A549 (cell line): ENCODE measurements around the gene TMPRSS6. TPM values are rescaled to one million over a fixed set of nuclear protein-coding genes. Genes with fewer than 3 reads are reported as not detected.

Source experiments
- ATAC-seq, 2 experiments: fragments of 200-7000 bp in 1 of 2; fragments of >200 bp in 1 of 2; cut with Nextera tagmentation in 1 of 2; cut with Tn5 transposase in 1 of 2; 3 replicates each; pipeline versions ENCODE4 v1.8.0 to v1.9.1; 2018 to 2020; ENCODE audit warnings: mild to moderate bottlenecking in 1 of 2, moderate library complexity in 1 of 2
- CTCF ChIA-PET: fragments of 300-600 bp; sonication (Branson Sonifier 250); formaldehyde crosslinking; extraction: SDS; loops from one replicate; lab custom pipeline; 2021; ENCODE audit warnings: antibody characterized with exemption, inconsistent platforms; lab: Yijun Ruan, JAX
- POLR2A ChIA-PET: fragments of 350-600 bp; formaldehyde crosslinking; extraction: SDS; loops from one replicate; lab custom pipeline; 2021; ENCODE audit warnings: antibody characterized with exemption, inconsistent platforms; lab: Yijun Ruan, JAX
- DNase-seq, 2 experiments: peaks; one replicate each; pipeline versions ENCODE4 v3.0.0 to v3.0.0-alpha.2; 2011 to 2016; ENCODE audit warnings: low read depth in 1 of 2, low spot score in 1 of 2
- FAIRE-seq: peaks from 2 replicates; lab custom pipeline; 2011; peaks lifted over from hg19 to GRCh38; lab: Jason Lieb, UNC
- H3K27ac ChIP-seq, 2 experiments: fragments of >200 bp; sonication (Bioruptor Twin); formaldehyde crosslinking; 3 replicates each; pipeline ENCODE4 v1.5.1; 2016 to 2017
- H3K4me1 ChIP-seq: fragments of >200 bp; sonication (Bioruptor Twin); formaldehyde crosslinking; 3 replicates; pipeline ENCODE4 v1.6.1; 2016
- H3K4me2 ChIP-seq: fragments of >200 bp; sonication (Bioruptor Twin); formaldehyde crosslinking; 3 replicates; pipeline ENCODE4 v1.6.1; 2016
- H3K4me3 ChIP-seq: fragments of >200 bp; sonication (Bioruptor Twin); formaldehyde crosslinking; 3 replicates; pipeline ENCODE4 v1.5.1; 2016
- H3K9me3 ChIP-seq: fragments of >200 bp; sonication (Bioruptor Twin); formaldehyde crosslinking; 3 replicates; pipeline ENCODE4 v1.6.1; 2016
- BHLHE40 ChIP-seq: IDR thresholded peaks from 2 replicates; pipeline ENCODE4 v1.6.1; 2012; ENCODE audit warnings: low read depth, low read length, inconsistent platforms
- CEBPB ChIP-seq, 2 experiments: fragments of >200 bp in 1 of 2; sonication (Bioruptor Twin) in 1 of 2; formaldehyde crosslinking in 1 of 2; IDR thresholded peaks; 2 replicates each; pipeline ENCODE4 v1.6.1; 2012 to 2016
- CHD2 ChIP-seq: fragments of 150-350 bp; IDR thresholded peaks from 2 replicates; pipeline ENCODE4 v1.6.1; 2014; ENCODE audit warnings: low read length; ENCODE audit not compliant: partially characterized antibody
- CHD4 ChIP-seq: fragments of 200-600 bp; sonication (generic); IDR thresholded peaks from 2 replicates; pipeline ENCODE4 v1.6.1; 2016; ENCODE audit warnings: antibody characterized with exemption, mild to moderate bottlenecking, borderline replicate concordance
- CTCF ChIP-seq: fragments of >200 bp; sonication (Bioruptor Twin); formaldehyde crosslinking; IDR thresholded peaks from 3 replicates; pipeline ENCODE4 v1.5.1; 2016
- EP300 ChIP-seq, 2 experiments: fragments of >200 bp; sonication (Bioruptor Twin); formaldehyde crosslinking; IDR thresholded peaks; 2 replicates in 1 of 2; 3 replicates in 1 of 2; pipeline ENCODE4 v1.6.1; 2016 to 2017
- ESRRA ChIP-seq: fragments of 150-350 bp; IDR thresholded peaks from 2 replicates; pipeline ENCODE4 v1.6.1; 2014; ENCODE audit warnings: mild to moderate bottlenecking, low read length, borderline replicate concordance
- FOXS1 ChIP-seq: fragments of 250-450 bp; sonication (Bioruptor Pico); IDR thresholded peaks from 2 replicates; pipeline ENCODE4 v1.5.0; 2020; ENCODE audit warnings: mild to moderate bottlenecking, moderate library complexity
- GATA3 ChIP-seq: IDR thresholded peaks from 2 replicates; pipeline ENCODE4 v1.6.1; 2012; ENCODE audit warnings: borderline replicate concordance
- HDAC2 ChIP-seq: fragments of 200-600 bp; sonication (generic); IDR thresholded peaks from 2 replicates; pipeline ENCODE4 v1.6.1; 2016
- HES2 ChIP-seq: fragments of >200 bp; sonication (Bioruptor Twin); formaldehyde crosslinking; IDR thresholded peaks from 2 replicates; pipeline ENCODE4 v1.6.1; 2016
- HMGXB4 ChIP-seq: fragments of 250-450 bp; sonication (Bioruptor Pico); IDR thresholded peaks from 2 replicates; pipeline ENCODE4 v1.5.0; 2021; ENCODE audit warnings: mild to moderate bottlenecking, moderate library complexity, borderline replicate concordance
- HOXA7 ChIP-seq: fragments of 250-450 bp; sonication (Bioruptor Pico); IDR thresholded peaks from 2 replicates; pipeline ENCODE4 v1.5.0; 2020; ENCODE audit warnings: mild to moderate bottlenecking, moderate library complexity
- HOXB13 ChIP-seq: fragments of 250-450 bp; sonication (Bioruptor Pico); IDR thresholded peaks from 2 replicates; pipeline ENCODE4 v1.5.0; 2020; ENCODE audit warnings: low read depth, mild to moderate bottlenecking, moderate library complexity
- JUN ChIP-seq, 2 experiments: fragments of >200 bp; sonication (Bioruptor Twin); formaldehyde crosslinking; IDR thresholded peaks; 2 replicates in 1 of 2; 3 replicates in 1 of 2; pipeline ENCODE4 v1.6.1; 2016 to 2017
- KDM1A ChIP-seq: fragments of 200-600 bp; sonication (generic); IDR thresholded peaks from 2 replicates; pipeline ENCODE4 v1.6.1; 2016; ENCODE audit warnings: low read depth, mild to moderate bottlenecking
- KDM5A ChIP-seq: fragments of 200-600 bp; sonication (generic); IDR thresholded peaks from 2 replicates; pipeline ENCODE4 v1.6.1; 2016; ENCODE audit warnings: antibody characterized with exemption, mild to moderate bottlenecking
- MAFK ChIP-seq: fragments of 450-650 bp; IDR thresholded peaks from 2 replicates; pipeline ENCODE4 v1.6.1; 2014; ENCODE audit not compliant: partially characterized antibody
- MYC ChIP-seq: IDR thresholded peaks from 2 replicates; pipeline ENCODE4 v1.6.1; 2012; ENCODE audit warnings: mild to moderate bottlenecking, inconsistent platforms, low read length, improper control_type of control experiment, borderline replicate concordance
- NR3C1 ChIP-seq: fragments of >200 bp; sonication (Bioruptor Twin); formaldehyde crosslinking; IDR thresholded peaks from 3 replicates; pipeline ENCODE4 v1.6.1; 2017
- PBX3 ChIP-seq: IDR thresholded peaks from 2 replicates; pipeline ENCODE4 v1.6.1; 2012
- PHF8 ChIP-seq: fragments of 200-600 bp; sonication (generic); IDR thresholded peaks from 2 replicates; pipeline ENCODE4 v1.6.1; 2016; ENCODE audit warnings: low read depth, mild to moderate bottlenecking, antibody characterized with exemption, moderate library complexity, borderline replicate concordance
- RARB ChIP-seq: fragments of 250-450 bp; sonication (Bioruptor Pico); IDR thresholded peaks from 2 replicates; pipeline ENCODE4 v1.8.0; 2021; ENCODE audit warnings: mild to moderate bottlenecking, moderate library complexity
- RCOR1 ChIP-seq: fragments of 150-350 bp; IDR thresholded peaks from 2 replicates; pipeline ENCODE4 v1.6.1; 2014; ENCODE audit warnings: antibody characterized with exemption, low read length, low read depth
- ZC3H11A ChIP-seq: fragments of 450-650 bp; IDR thresholded peaks from 2 replicates; pipeline ENCODE4 v1.6.1; 2014; ENCODE audit warnings: antibody characterized with exemption, mild to moderate bottlenecking
- ZSCAN20 ChIP-seq: fragments of 250-450 bp; sonication (Bioruptor Pico); IDR thresholded peaks from 2 replicates; pipeline ENCODE4 v1.8.0; 2022; ENCODE audit warnings: mild to moderate bottlenecking, moderate library complexity
- polyA plus RNA-seq, 4 experiments: library from polyadenylated mRNA; depleted of rRNA in 3 of 4; stranded (reverse); fragments of >200 nt; fragmentation: RNase III in 1 of 4; extraction: RNeasy Plus Mini Kit Qiagen cat#74134 plus additional on column Dnase treatment in 1 of 4; gene quantifications; 2 replicates in 3 of 4; 3 replicates in 1 of 4; pipeline ENCODE4 v1.2.3, GENCODE V29; 2011 to 2017
- TF ChIP-seq, protein P1 (sequence below): IDR thresholded peaks from 2 replicates; pipeline ENCODE4 v1.6.1; 2012; ENCODE audit warnings: low read depth, borderline replicate concordance
- TF ChIP-seq, protein P2 (sequence below): fragments of 150-350 bp; IDR thresholded peaks from 2 replicates; pipeline ENCODE4 v1.6.1; 2014; ENCODE audit warnings: low read depth, mild to moderate bottlenecking, low read length
- TF ChIP-seq, protein P3 (sequence below): fragments of >200 bp; sonication (Bioruptor Twin); formaldehyde crosslinking; IDR thresholded peaks from 3 replicates; pipeline ENCODE4 v1.6.1; 2016
- TF ChIP-seq, protein P4 (sequence below): fragments of 450-650 bp; IDR thresholded peaks from 2 replicates; pipeline ENCODE4 v1.6.1; 2014; ENCODE audit warnings: antibody characterized with exemption

TMPRSS6 gene
- polyA plus RNA-seq, 2 of the 4 experiments (the other 2 are of a cell fraction) = not detected

- TF ChIP-seq JUN (IDR thresholded peaks at IDR 0.05) (no peak), GATA3 (no peak), RCOR1 (no peak), PBX3 (no peak), ESRRA (no peak), RARB (CRISPR knock-in tag) (no peak), HES2 (no peak), HMGXB4 (CRISPR knock-in tag) (no peak), EP300 (IDR thresholded peaks at IDR 0.05) (no peak), ZSCAN20 (CRISPR knock-in tag) (no peak), CHD2 (no peak), BHLHE40 (no peak), FOXS1 (no peak), MYC (no peak), NR3C1 (no peak), PHF8 (no peak), HOXB13 (no peak)
- TF ChIP-seq, protein P1, sequence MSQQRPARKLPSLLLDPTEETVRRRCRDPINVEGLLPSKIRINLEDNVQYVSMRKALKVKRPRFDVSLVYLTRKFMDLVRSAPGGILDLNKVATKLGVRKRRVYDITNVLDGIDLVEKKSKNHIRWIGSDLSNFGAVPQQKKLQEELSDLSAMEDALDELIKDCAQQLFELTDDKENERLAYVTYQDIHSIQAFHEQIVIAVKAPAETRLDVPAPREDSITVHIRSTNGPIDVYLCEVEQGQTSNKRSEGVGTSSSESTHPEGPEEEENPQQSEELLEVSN = no peak
- TF ChIP-seq, protein P2, sequence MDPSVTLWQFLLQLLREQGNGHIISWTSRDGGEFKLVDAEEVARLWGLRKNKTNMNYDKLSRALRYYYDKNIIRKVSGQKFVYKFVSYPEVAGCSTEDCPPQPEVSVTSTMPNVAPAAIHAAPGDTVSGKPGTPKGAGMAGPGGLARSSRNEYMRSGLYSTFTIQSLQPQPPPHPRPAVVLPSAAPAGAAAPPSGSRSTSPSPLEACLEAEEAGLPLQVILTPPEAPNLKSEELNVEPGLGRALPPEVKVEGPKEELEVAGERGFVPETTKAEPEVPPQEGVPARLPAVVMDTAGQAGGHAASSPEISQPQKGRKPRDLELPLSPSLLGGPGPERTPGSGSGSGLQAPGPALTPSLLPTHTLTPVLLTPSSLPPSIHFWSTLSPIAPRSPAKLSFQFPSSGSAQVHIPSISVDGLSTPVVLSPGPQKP = no peak
- TF ChIP-seq, protein P3, sequence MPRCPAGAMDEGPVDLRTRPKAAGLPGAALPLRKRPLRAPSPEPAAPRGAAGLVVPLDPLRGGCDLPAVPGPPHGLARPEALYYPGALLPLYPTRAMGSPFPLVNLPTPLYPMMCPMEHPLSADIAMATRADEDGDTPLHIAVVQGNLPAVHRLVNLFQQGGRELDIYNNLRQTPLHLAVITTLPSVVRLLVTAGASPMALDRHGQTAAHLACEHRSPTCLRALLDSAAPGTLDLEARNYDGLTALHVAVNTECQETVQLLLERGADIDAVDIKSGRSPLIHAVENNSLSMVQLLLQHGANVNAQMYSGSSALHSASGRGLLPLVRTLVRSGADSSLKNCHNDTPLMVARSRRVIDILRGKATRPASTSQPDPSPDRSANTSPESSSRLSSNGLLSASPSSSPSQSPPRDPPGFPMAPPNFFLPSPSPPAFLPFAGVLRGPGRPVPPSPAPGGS = no peak
- H3K4me1 ChIP-seq = no peaks in the 10 kb centered on the region
- ATAC-seq = no peak
- H3K4me2 ChIP-seq = no peak overlapping the region
- no peak overlapping the region for H3K4me3 ChIP-seq
- H3K9me3 ChIP-seq = no peaks in the 10 kb centered on the region
- FAIRE-seq = no peak
- DNase-seq = no peak
- ChIA-PET CTCF (interaction anchor here (2.7 kb wide), 1 partner anchor 14 kb away, joined by 8 read pairs; no protein-coding TSS in a partner anchor), POLR2A (no interaction called here)
- no peak overlapping the region for H3K27ac ChIP-seq
These were observed 41.9 kb upstream of the TMPRSS6 start for GRCh38 chr22:37151401-37151800.

- no peak for FAIRE-seq
- ChIA-PET POLR2A (no interaction called here), CTCF (interaction anchor here (0.6 to 2.7 kb wide), 2 partner anchors 15 to 1571 kb away, joined by 4 to 8 read pairs; no protein-coding TSS in a partner anchor)
These were observed 41.2 kb upstream of the TMPRSS6 start for GRCh38 chr22:37150701-37151100.

More at GRCh38 chr22:37150701-37151100, 41.2 kb upstream of the TMPRSS6 start:
- Histone ChIP-seq H3K4me1 (peaks cover 2% of the 10 kb centered on the region; the same call in 2 of the 3 replicates), H3K4me3 (no peak overlapping the region), H3K27ac (no peak overlapping the region), H3K4me2 (no peak overlapping the region), H3K9me3 (no peaks in the 10 kb centered on the region)
- TF ChIP-seq HOXA7 (CRISPR knock-in tag) (no peak), HDAC2 (no peak), CEBPB (IDR thresholded peaks at IDR 0.05) (no peak), KDM1A (no peak), KDM5A (no peak), CTCF (no peak), MAFK (no peak), CHD4 (no peak), FOXS1 (no peak), ZC3H11A (no peak), NR3C1 (no peak)
- TF ChIP-seq, protein P4, sequence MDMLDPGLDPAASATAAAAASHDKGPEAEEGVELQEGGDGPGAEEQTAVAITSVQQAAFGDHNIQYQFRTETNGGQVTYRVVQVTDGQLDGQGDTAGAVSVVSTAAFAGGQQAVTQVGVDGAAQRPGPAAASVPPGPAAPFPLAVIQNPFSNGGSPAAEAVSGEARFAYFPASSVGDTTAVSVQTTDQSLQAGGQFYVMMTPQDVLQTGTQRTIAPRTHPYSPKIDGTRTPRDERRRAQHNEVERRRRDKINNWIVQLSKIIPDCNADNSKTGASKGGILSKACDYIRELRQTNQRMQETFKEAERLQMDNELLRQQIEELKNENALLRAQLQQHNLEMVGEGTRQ = no peak
- DNase-seq (no peak), ATAC-seq (no peak)
